Stimulated activated CD4-positive, alpha-beta T cell treated with anti-CD3 and anti-CD28 coated beads, TNF-alpha, amount 100 ng/mL, for 1 hour (primary cell): ENCODE measurements around the gene FBXL13.
"Not testable (repeated sequence)": the region's sequence is repeated elsewhere in the genome, so short reads cannot be mapped to it uniquely, and the experiment has no call there.

Experiments used
- DNase-seq, 3 donors: peaks; one replicate each; pipeline ENCODE4 v3.0.0-alpha.2; 2020; ENCODE audit warnings: low read depth in 3 of 3, low spot score in 1 of 3

The FBXL13 gene

DNA sequence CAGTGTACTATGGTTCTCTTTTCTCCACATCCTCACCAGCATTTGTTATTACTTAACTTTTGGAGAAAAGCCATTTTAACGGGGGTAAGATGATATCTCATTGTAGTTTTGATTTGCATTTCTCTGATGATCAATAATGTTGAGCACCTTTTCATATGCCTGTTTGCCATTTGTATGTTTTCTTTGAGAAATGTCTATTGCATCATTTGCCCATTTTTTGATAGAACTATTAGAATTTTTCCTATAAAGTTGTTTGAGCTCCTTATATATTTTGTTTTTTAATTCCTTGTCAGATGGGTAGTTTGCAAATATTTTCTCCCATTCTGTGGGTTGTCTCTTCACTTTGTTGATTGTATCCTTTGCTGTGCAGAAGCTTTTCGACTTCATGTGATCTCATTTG is 172.5 kb downstream of the FBXL13 start:
- DNase-seq, result not testable (repeated sequence)

DNA sequence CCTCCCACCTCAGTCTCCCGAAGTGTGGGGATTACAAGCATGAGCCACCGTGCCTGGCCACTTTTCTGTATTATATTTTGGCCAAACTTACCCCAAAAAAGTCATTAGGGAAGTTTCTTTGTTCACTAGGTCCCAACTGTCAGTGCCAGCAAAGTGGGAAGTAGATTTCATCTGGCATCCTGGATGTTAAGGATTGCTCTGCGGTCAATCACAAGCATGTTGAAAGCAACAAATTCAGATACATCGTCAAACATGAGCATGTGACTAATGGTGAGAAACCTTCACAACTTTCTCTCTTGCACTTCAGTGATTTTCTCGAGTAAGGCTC is 176.1 kb downstream of the FBXL13 start:
- no peak for DNase-seq

- no peak for DNase-seq
Measured at GRCh38 chr7:102897856-102898531, 176.6 kb downstream of the FBXL13 start.

DNA sequence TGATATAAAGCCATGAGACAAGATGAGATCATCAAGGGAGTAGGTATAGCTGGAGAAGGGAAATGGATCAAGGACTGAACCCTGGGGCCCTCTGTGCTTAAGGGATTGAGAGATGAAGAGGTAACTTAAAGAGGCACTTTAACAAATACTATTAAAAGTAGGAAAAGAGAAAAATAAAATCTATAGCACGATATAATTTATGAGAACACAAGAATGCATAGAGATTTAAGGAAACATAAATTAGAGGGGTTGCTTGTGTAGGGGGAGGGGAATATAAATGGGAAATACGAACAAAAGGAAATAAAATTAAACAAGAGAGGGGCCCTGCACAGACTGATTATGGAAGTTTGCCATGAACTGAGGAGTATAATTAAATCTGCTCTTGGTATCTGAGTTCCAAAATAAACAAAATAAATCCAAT is 177.4 kb downstream of the FBXL13 start:
- DNase-seq, result no peak

- DNase-seq, result no peak
Measured at GRCh38 chr7:102896585-102896984, 178.0 kb downstream of the FBXL13 start.

GRCh38 chr7:102895602-102896001 is 179.0 kb downstream of the FBXL13 start:
- DNase-seq, result no peak

DNA sequence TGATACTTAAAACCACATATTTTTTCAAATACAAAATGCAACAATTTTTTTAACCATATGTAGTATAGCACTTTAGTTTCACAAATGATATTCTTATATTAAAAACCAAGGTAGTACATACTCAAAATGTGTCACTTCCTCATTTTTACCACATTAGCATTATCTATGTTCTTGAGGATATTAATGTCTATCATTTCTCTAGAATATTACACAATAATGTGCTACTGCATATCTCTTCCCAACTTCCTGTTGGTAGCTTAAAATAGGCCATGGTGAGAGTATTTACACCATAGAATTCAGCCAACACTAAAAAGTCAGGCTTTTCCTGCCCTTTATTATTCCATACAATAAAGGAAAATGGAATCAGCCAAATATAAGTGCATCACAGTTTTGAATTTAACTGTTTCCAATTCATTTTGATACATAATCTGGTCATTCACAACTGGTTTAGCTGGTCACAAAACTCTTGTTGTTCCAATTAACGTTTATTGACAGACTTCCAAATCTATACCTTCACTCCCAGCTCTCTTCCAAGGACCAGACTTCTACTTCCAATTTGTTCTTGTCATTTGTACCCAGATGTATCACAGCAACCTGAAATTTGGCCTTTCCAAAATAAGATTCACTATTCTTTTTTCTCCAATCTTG is 181.8 kb downstream of the FBXL13 start:
- DNase-seq, result no peak

DNA sequence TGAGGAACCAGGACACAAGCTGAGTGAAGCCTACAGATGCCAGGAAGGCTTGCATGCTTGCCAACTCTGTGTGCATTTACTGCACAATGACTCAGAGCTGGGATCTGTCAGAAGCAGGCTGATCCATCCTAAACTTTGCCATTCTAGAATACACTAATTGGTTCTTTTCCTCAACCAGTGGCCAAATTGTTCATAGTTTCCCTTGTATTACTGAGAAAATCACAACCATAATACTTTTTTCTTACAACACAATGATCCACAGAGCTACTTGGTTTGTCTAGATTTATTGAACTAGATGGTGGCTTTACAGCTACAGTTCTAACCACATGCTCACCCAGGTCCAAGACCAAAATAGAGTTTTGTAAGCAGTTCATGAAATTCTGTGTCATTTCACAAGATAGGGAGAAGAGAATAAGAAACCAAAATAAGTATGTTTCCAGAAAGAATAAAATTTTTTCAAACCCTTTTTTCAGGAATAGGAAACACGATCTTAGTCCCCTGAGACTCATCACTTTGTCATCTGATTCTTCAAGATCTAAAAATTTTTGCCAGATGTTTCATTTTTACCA is 182.8 kb downstream of the FBXL13 start:
- DNase-seq, result no peak

- DNase-seq, result no peak
Measured at GRCh38 chr7:102890971-102891692, 183.5 kb downstream of the FBXL13 start.

DNA sequence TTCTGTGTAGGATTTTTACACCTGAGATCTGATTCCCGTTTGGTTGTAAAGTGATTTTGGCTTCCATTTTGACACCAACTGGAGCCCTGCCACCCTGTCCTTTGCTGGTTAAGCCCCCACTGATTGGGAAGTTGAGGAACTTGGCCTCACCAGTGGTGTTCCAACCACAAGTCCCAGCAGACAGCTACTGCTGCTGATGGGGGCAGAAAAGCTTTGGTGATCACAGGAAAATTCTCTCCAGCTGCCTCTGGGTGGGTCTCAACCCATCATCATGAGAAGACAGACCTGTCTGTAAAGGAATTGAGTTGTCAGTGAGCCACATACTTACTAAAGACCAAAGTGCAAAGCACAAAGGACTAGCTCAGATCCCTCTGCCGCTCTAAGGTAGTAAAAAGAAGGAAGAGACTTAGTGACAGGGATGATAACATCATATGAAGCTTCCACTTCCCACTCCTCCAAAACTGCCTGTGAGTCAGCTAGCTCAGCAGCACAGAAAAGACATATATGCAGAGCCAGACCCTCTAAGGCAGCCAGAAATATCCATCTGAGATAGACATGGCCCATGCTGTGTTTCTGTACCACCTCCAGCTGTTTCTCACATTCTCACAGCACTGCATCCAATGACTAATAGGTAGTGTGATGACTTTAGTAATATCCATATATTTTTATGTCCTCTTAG is 184.2 kb downstream of the FBXL13 start:
- no peak for DNase-seq

DNA sequence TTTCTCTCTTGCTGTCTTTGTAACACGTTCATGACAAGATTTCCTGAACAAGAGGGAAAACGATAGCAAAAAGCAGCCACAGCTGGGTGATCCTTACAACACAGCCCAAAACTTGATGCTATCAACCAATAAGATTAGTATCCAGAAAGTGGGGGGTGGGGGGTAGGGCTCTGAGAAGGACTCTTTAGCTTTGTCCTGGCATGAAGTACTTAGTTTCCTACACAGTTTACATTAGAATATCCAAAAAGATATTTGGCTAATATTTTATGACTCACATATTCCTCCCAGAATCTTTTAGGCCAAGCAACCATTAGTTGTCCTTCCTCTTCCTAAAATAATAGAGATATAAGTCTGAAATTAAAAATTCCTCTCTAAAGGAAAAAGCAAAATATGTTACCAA is 184.7 kb downstream of the FBXL13 start:
- DNase-seq, result no peak

DNA sequence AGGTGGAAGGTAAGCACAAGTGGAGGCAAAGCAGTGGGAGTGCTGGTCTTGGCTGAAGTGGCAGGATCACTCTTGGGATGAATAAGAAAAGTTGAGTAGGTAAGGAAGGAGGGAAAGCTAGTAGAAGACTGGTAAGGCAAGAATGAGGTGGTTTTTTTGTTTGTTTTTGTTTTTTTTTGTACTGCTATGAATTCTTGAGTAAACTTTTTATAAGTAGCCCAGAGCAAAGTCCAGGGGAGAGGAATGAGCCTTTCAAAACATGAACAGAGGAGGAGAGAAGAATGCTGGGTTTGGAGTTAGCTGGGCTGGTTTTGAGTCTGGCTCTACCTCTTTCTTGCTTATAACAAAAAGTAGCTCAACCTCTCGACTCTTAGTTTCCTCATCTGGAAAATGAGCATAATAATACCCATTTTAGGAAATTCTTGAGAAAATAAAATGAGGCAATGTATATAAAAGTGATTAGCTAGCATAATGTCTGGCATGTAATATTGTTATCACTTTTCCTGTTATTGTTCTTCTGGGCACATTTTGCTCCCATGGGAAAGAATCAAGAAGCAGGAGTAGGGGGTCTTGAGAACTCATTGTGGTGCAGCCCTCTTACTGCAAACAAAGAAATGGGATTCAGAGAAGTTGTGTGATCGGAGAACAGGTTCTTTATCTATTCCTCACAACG is 185.9 kb downstream of the FBXL13 start:
- DNase-seq, result no peak

GRCh38 chr7:102883098-102883860 is 191.3 kb downstream of the FBXL13 start:
- no peak for DNase-seq

GRCh38 chr7:102875700-102876295 is 198.8 kb downstream of the FBXL13 start:
- DNase-seq, result no peak

- DNase-seq, result no peak
Measured at GRCh38 chr7:102874966-102875365, 199.6 kb downstream of the FBXL13 start.

- DNase-seq, result no peak
Measured at GRCh38 chr7:102874166-102874829, 200.3 kb downstream of the FBXL13 start.

DNA sequence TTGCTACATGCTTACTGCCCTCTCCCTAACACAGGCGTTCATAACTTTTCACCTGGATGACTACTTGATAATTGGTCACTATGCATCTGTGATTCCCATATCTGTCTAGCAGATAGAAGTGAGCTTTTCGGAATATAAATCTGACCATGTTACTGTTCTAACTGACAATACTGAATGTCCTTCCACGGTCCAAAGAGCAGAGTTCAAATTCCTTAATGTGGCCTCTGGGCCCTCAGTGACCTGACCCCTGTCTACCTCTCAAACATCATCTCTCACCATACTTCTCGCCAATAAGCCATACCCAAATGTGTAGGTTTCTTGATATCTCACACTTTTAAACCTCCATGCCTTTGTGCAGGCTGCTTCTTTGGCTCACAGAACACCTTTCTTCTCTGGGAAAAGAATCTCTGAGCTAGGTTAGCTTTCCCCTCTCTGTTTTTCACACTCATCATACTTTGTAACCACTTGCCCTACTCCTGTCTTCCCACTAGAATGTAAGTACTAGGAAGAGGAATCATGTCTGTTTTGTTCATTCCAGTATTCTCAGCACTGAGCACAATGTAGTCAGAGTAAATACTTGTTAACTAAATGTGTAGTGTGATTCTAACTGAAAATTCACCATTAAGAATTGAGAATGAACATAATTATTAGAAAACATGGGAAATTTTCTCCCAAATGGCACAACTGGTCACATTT is 201.0 kb downstream of the FBXL13 start:
- DNase-seq, result no peak

DNA sequence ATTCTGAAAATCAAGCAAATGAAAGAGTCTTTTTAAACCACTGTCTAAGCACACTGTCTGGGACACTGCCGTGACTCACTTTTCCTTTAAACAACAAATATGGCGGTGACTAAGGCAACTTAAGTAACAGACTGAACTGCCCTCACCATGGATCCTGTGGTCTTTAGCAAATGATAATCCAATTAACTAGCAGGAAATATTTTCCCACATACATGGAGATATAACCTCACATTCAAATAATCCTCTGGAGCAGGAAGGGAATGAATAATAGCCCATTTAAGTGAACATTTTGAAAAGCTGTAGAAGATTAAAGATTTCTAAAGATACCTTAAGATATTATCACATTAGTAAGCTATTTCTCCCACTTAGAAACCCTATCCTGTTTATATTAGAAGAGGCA is 202.1 kb downstream of the FBXL13 start:
- DNase-seq, result no peak

DNA sequence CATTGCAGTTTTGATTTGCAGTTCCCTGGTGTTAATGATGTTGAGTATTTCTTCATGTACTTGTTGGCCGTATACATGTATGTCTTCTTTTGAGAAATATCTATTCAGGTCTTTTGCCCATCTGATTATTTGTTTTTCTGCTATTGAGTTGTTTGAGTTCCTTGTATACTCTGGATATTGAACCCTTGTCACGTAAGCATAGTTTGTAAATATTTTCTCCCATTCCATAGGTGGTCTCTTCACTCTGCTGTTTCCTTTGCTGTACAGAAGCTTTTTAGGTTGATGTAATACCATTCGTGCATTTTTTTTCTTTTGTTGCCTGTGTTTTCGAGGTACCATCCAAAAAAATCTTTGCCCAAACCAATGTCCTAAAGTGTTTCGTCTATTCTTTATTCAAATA is 205.4 kb downstream of the FBXL13 start:
- no peak for DNase-seq
